ENCODE data around the gene TPX2.

GRCh38 chr20:31690124-31690666 lies 48.9 kb upstream of the TPX2 start:
- TF ChIP-seq CTCF (IDR thresholded peaks at IDR 0.05) (no peak), POLR2A (IDR thresholded peaks at IDR 0.05) (no peak)
